ENCODE data around the gene PARVB.
A peak's percentile ranks its signal among the peaks of the same experiment; 100 is the strongest.

PARVB gene

GRCh38 chr22:44126807-44127206, 102.7 kb downstream of the PARVB start:
- TF ChIP-seq CTCF (conservative IDR thresholded peaks at IDR 0.05; ENCODE audit: low read length): no peak
- H3K4me3 ChIP-seq (ENCODE audit: low read length): no peak overlapping the region

GRCh38 chr22:44127356-44127755, 103.3 kb downstream of the PARVB start:
- no peak for DNase-seq (ENCODE audit: low read depth)
- H3K4me3 ChIP-seq (ENCODE audit: low read length): no peak overlapping the region
- TF ChIP-seq CTCF (conservative IDR thresholded peaks at IDR 0.05; ENCODE audit: low read length): no peak

More at GRCh38 chr22:44126807-44127206, 102.7 kb downstream of the PARVB start:
- DNase-seq (ENCODE audit: low read depth): no peak

GRCh38 chr22:44128958-44129618, 105.0 kb downstream of the PARVB start:
- H3K4me3 ChIP-seq (ENCODE audit: low read length): no peak overlapping the region
- no peak for TF ChIP-seq CTCF (conservative IDR thresholded peaks at IDR 0.05; ENCODE audit: low read length)
- DNase-seq (ENCODE audit: low read depth): no peak

- DNase-seq (ENCODE audit: low read depth): peak; percentile 51
- no peak for TF ChIP-seq CTCF (conservative IDR thresholded peaks at IDR 0.05; ENCODE audit: low read length)
- H3K4me3 ChIP-seq (ENCODE audit: low read length): no peak overlapping the region
These were observed 105.5 kb downstream of the PARVB start for GRCh38 chr22:44129619-44129976.

- no peak for DNase-seq (ENCODE audit: low read depth)
- H3K4me3 ChIP-seq (ENCODE audit: low read length): no peak overlapping the region
- TF ChIP-seq CTCF (conservative IDR thresholded peaks at IDR 0.05; ENCODE audit: low read length): no peak
These were observed 106.1 kb downstream of the PARVB start for GRCh38 chr22:44130076-44130711.

GRCh38 chr22:44131412-44131811, 107.3 kb downstream of the PARVB start:
- DNase-seq (ENCODE audit: low read depth): no peak
- no peak for TF ChIP-seq CTCF (conservative IDR thresholded peaks at IDR 0.05; ENCODE audit: low read length)
- no peak overlapping the region for H3K4me3 ChIP-seq (ENCODE audit: low read length)
